NCI-H146 treated with DMSO at 0.1 percent for 48 hours (cell line): ENCODE measurements around the gene PHLDA1.

Experiments used
- DNase-seq: peaks from one replicate; lab custom pipeline; 2025; ENCODE audit not compliant: unreplicated experiment; lab: John Stamatoyannopoulos, UW

Gene PHLDA1

GRCh38 chr12:76038176-76038575 is 6.6 kb upstream of the PHLDA1 start:
- no peak for DNase-seq

DNA sequence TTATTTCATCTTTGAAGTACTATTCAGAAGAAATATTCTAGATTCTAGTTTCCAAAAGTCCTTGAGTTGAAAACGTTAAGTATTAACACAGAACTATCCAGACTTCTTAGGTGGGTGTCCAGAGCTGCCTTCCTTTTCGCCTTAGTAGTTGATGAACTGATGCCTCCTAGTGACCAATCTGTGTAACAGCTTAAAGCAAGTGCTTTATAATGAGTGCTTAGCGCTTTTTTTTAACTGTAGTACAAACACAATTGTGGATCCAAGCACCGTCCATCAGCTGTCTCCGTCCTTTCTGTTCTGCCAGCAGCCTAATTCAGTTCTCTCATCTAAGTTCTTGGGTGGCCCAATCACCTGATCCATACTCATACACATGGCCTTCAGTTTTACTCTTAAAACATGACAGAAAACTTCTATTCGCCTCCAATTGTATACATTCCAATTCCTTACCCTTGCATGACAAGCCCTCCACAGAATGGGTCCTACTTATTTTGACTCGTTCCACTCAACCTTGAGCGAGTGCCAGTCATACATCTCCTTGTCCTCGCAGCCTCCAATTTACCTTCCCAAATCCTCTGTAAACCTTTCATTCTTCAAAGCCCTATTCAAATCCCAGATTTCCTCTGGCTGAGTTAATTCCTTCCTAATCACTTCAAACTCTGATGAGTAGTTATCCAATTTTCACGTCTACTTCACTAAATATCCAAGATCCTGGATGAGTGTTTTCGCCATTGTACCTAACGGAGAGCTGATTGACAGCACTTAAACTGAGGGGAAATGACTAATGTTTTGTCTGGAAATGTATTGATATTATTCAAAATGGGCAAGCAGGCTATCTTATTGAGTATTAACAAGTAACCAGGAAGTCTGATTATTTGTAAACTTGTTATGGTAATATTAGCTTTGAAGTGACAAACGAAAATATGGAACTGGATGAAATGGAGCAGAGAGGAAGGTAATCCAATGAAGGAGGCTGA is 5.8 kb upstream of the PHLDA1 start:
- peak; percentile 80 for DNase-seq

GRCh38 chr12:76035045-76035444 is 3.5 kb upstream of the PHLDA1 start:
- no peak for DNase-seq

DNA sequence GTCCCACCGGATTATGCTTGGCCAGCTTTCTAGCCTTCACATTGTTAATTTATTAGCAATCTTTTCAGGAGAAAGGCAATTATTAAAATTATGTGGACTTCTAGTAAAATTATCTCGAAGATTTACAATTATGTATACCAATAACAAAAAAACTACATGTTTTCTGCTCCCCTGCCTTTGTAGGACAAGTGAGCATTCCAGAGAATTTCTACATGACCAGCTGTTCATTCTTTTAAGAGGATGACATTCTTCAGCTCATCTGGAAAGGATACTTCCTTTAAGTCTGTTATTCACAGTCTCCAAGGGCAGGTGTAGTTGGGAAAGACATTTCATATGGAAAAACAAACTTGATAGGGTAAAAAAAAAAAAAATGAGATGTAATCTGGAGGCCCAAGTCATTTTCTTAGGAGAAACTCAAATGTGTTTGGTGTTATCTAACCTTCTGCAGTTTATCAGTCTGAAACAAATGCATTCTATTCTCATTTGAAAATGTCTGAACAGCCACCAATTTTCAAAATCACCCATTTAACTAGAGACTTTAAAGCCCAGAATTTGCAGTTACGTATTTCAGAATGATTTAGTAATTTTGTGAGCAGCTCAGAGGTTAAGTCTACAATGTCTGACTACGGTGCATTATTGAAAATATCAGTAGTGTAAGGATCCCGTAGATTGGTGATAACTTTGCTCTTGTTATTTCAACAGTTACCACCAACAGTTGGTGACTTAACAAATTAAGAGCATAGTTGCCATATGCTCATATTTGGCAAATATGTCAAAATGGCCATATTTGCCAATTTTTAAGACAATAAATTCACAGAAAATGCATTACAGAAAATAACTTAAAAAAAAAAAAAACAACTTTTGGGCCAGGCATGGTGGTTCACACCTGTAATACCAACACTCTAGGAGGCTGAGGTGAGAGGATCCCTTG is 1.8 kb upstream of the PHLDA1 start:
- no peak for DNase-seq

DNA sequence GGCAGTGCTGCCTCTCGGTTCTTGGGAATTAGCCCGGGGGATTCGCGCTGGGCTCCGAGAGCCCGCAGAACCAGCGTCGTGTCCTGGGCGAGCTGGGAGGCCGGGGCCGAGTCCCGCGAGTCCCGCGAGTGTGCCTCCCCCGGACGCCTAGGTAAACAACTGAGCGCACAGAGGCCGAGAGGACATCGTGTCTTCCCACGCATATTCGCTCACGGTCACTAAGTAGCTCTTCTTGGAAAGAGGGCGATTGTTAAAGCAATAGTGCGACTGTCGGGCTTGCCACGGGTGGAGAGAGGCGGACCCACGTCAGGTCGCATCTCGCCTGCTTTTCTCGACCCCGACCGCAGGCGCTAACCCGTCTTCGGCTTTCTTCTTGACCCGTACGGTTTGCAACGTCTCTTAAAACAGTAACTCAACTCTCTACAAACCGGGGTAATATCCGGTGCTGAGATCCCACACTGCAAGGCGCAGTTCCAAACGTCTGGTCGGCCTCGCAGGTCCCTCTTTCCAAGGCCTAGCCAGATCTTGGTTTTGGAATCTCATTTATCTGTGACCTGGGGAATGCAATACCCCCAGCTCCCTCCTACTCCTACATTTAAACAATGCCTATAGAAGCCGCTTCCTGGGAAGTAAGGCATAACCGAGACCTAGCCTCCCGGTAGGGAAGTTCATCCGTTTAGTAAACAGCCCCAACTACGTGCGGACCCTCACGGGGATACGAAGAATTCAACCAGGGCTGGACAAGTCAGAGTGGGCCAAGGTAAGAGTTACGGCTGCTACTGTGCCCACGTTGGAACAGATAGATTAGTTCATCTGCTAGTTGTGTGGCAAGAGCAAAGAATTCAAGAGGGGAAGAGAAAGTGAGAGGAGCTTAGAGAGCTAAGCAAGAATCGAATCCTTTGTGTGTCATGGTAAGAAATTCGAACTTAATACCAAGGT is 736 bp upstream of the PHLDA1 start:
- DNase-seq: no peak

DNA sequence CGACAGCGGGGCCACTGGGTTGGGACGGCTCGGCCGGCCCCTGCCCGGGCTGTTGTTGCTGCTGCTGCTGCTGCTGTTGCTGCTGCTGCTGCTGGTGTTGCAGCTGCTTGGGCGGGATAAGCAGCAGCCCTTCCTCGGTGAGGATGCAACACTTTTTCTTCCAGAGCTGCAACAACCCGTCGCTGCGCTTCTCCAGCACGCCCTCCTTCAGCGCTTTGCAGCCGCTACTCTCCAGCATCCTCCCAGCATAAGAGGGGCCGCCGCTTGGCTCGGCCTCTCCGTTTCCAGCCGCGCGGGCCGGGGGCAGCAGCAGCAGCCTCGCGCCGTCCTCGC is 529 bp downstream of the PHLDA1 start:
- DNase-seq: no peak

GRCh38 chr12:76030341-76031080 is 1.1 kb downstream of the PHLDA1 start:
- peak; percentile 34 for DNase-seq

- DNase-seq: no peak
Measured at GRCh38 chr12:76029982-76030340, 1.6 kb downstream of the PHLDA1 start.

DNA sequence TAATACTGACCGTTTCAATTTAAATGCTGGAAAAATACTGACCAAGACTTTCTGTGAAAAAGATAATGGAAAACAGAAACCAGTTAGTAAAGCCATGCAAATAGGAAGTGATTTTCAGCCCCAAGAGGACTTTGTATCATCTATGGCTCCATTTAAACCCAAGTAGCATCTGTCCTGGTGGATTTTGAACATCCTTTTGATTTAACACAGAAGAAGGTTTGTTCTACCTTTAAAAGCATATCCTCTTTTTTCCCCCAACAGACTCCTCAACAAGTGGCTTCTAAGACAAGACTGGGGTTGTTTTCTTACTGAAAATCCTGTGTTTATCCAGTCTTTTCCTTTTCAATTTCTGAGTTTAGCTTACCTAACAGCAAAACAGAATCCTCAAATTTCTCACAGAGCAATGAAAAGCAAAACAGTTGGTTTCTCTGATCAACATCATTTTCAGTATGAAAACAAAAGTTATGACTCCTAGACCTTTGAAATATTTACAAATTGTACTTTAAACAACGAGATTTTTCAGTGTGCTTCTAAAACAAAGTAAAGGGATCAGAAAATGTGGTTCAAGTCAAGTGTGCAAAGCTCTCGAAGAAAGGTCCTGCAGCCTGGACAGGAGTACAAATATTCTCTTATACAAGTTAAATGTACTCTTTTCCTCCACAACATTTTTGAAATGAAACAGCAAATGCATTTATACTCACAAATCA is 2.9 kb downstream of the PHLDA1 start:
- DNase-seq: no peak

- DNase-seq: no peak
Measured at GRCh38 chr12:76026643-76027063, 4.9 kb downstream of the PHLDA1 start.

- DNase-seq: no peak
Measured at GRCh38 chr12:76025601-76026575, 5.7 kb downstream of the PHLDA1 start.

GRCh38 chr12:76024942-76025600 is 6.5 kb downstream of the PHLDA1 start:
- DNase-seq: no peak

DNA sequence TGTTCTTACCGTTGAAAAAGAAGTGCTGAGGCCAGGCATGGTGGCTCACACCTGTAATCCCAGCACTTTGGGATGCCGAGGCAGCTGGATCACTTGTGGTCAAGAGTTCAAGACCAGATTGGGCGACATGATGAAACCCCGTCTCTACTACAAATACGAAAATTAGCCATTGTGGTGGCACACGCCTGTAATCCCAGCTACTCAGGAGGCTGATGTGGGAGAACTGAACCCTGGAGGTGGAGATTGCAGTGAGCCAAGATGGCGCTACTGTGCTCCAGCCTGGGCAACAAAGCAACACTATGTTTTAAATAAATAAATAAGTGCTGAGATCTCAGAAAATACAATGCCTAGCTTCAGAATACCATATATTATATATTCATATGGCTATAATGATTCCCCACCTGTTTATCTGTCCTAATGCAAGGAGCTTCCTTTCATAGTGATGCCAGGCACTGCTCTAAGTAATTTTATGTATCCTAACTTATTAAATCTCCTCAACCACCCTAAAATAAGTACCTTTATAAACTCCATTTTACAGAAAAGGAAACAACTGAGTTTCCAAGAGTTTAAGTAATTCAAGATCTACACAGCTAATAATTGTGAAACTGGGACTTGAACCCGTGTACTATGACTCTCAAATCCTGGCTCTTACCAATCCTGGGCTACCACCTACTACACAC is 7.3 kb downstream of the PHLDA1 start:
- DNase-seq: no peak

DNA sequence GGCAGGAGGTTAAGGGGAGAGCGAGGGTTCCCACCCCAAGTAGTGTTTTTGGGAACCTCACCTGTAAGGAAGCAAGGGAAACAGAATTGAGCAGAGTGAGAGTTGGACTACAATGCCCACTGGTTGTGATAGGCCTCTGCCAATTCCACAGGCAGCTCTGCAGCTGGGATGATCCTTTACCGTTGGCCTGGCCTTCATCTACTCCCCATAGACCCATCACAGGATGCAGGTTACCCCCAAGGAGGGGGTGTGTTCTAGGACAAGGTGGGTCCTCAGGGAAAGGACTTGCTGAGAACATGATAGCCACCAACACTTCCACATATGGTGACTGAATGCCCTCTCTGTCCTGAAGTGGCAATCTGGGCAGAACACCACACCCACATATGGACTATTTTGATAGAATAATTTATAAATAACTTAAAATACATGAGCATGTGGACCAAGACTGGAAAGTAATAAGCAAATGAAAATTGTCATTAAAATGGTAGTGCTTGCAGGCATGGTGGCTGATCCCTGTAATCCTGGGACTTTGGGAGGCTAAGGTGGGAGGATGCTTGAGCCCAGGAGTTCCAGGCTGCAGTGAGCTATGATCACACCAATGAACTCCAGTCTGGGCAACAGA is 8.4 kb downstream of the PHLDA1 start:
- DNase-seq: no peak

DNA sequence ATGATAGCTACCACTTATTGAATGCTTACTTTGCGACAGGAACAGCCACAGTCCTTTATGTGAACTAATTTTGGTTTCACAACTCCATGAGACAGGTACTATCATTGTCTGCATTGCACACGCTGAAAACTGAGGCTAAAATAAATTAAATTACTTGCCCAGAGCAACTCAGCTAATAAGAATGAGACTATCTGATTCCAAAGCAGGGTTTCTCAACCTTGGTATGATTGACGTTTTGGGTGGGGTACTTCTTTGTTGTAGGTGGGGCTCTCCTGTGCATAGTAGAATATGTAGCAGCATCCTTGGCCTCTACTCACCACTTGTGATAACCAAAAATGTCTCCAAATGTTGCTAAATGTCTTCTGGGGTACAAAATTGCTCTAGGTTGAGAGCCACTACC is 9.1 kb downstream of the PHLDA1 start:
- DNase-seq: no peak

- DNase-seq: no peak
Measured at GRCh38 chr12:76020731-76021672, 10.6 kb downstream of the PHLDA1 start.
